HCT116 (cell line): ENCODE results near the gene LARP4. TPM values are rescaled to one million over a fixed set of nuclear protein-coding genes. Genes with fewer than 3 reads are reported as not detected.

Source experiments
- ATAC-seq: fragments of 200-7000 bp; cut with Tn5 transposase; 2 replicates; pipeline ENCODE4 v1.9.1; 2020; ENCODE audit warnings: mild to moderate bottlenecking, moderate library complexity
- BruUV-seq: library from RNA; stranded (reverse); fragments of 400-500 nt; replicated peaks from 2 replicates; lab custom pipeline; 2021; lab: Mats Ljungman, UMichigan
- CTCF ChIA-PET: fragments of 300-600 bp; sonication (Branson Sonifier 250); formaldehyde crosslinking; loops from one replicate; lab custom pipeline; 2021; ENCODE audit warnings: antibody characterized with exemption; lab: Charles Lee
- POLR2A ChIA-PET: fragments of 300-600, 350-600 bp; sonication (Branson Sonifier 250); formaldehyde crosslinking; loops from one replicate; lab custom pipeline; 2021; ENCODE audit warnings: antibody characterized with exemption; lab: Charles Lee
- RAD21 ChIA-PET, 2 experiments: fragments of 300-600 bp; sonication (Branson Sonifier 250); formaldehyde crosslinking; loops; one replicate each; lab custom pipeline; 2023; ENCODE audit warnings: low total read pairs in 2 of 2; ENCODE audit not compliant: uncharacterized antibody in 2 of 2, unreplicated experiment in 2 of 2, low non-redundant PET in 1 of 2; lab: Charles Lee
- DNase-seq: peaks from one replicate; pipeline ENCODE4 v3.0.0-alpha.2; 2010; ENCODE audit warnings: low read depth, low spot score
- H2AFZ ChIP-seq: fragments of 200-600 bp; shearing (Covaris generic), sonication (generic); 2 replicates; pipeline ENCODE4 v1.6.1; 2017; ENCODE audit warnings: low read depth, mixed run types, mixed read lengths, antibody characterized with exemption, low read length; ENCODE audit not compliant: poor library complexity, severe bottlenecking
- H3K27ac ChIP-seq: 2 replicates; pipeline ENCODE4 v1.5.1; 2012; ENCODE audit warnings: low read depth, low read length
- H3K27me3 ChIP-seq: fragments of 200-600 bp; sonication (generic); 2 replicates; pipeline ENCODE4 v1.6.1; 2016; ENCODE audit warnings: mixed run types, low read length, mixed read lengths; ENCODE audit not compliant: insufficient read depth
- H3K36me3 ChIP-seq, 2 experiments: fragments of 200-500 bp in 1 of 2; fragments of 200-600 bp in 1 of 2; sonication (Bioruptor generic) in 1 of 2; sonication (generic) in 1 of 2; 2 replicates each; pipeline versions ENCODE4 v1.5.1 to v1.6.1; 2014 to 2016; ENCODE audit warnings: low read length in 2 of 2, inconsistent platforms in 1 of 2, mixed read lengths in 1 of 2, mixed run types in 1 of 2; ENCODE audit not compliant: insufficient read depth in 2 of 2, control insufficient read depth in 1 of 2
- H3K4me1 ChIP-seq, 2 experiments: fragments of 200-600 bp in 1 of 2; sonication (generic) in 1 of 2; 2 replicates each; pipeline versions ENCODE4 v1.5.1 to v1.6.1; 2012 to 2017; ENCODE audit warnings: low read length in 2 of 2, inconsistent platforms in 1 of 2, mild to moderate bottlenecking in 1 of 2, mixed read lengths in 1 of 2, mixed run types in 1 of 2, moderate library complexity in 1 of 2; ENCODE audit not compliant: insufficient read depth in 2 of 2, control insufficient read depth in 1 of 2
- H3K4me2 ChIP-seq: fragments of 200-600 bp; sonication (generic); 2 replicates; pipeline ENCODE4 v1.6.1; 2017; ENCODE audit warnings: mixed run types, low read length, mixed read lengths
- H3K4me3 ChIP-seq, 2 experiments: fragments of 200-600 bp in 1 of 2; sonication (generic) in 1 of 2; replicated peaks in 1 of 2; 2 replicates each; pipeline ENCODE4 v1.5.1; 2011 to 2016; ENCODE audit warnings: low read length in 2 of 2, control low read depth in 1 of 2, low read depth in 1 of 2, mild to moderate bottlenecking in 1 of 2, mixed read lengths in 1 of 2, mixed run types in 1 of 2
- H3K79me2 ChIP-seq: fragments of 200-600 bp; sonication (generic); 2 replicates; pipeline ENCODE4 v1.6.1; 2017; ENCODE audit warnings: mild to moderate bottlenecking, mixed run types, low read length, moderate library complexity, mixed read lengths; ENCODE audit not compliant: insufficient read depth
- H3K9ac ChIP-seq: fragments of 200-600 bp; sonication (generic); 2 replicates; pipeline ENCODE4 v1.6.1; 2016; ENCODE audit warnings: low read length, mixed read lengths
- H3K9me2 ChIP-seq: fragments of 200-600 bp; sonication (generic), shearing (Covaris generic); 2 replicates; pipeline ENCODE4 v1.6.1; 2017; ENCODE audit warnings: mixed run types, mild to moderate bottlenecking, moderate library complexity; ENCODE audit not compliant: insufficient read depth
- H3K9me3 ChIP-seq, 2 experiments: fragments of 200-500 bp in 1 of 2; fragments of 200-600 bp in 1 of 2; sonication (Bioruptor generic) in 1 of 2; sonication (generic) in 1 of 2; 2 replicates each; pipeline ENCODE4 v1.6.1; 2014 to 2017; ENCODE audit warnings: low read length in 2 of 2, mixed read lengths in 2 of 2, inconsistent platforms in 1 of 2, low read depth in 1 of 2, mild to moderate bottlenecking in 1 of 2, mixed run types in 1 of 2, moderate library complexity in 1 of 2; ENCODE audit not compliant: control insufficient read depth in 1 of 2, insufficient read depth in 1 of 2
- H4K20me1 ChIP-seq: fragments of 200-600 bp; sonication (generic), shearing (Covaris generic); 2 replicates; pipeline ENCODE4 v1.6.1; 2017; ENCODE audit warnings: mixed run types, mild to moderate bottlenecking, moderate library complexity; ENCODE audit not compliant: insufficient read depth
- CBX3 ChIP-seq: IDR thresholded peaks from 2 replicates; pipeline ENCODE4 v1.6.1; 2012; ENCODE audit warnings: low read depth
- CEBPB ChIP-seq: IDR thresholded peaks from 2 replicates; pipeline ENCODE4 v1.6.1; 2012; ENCODE audit warnings: low read depth
- EZH2 ChIP-seq: fragments of 200-600 bp; sonication (generic); IDR thresholded peaks from 2 replicates; pipeline ENCODE4 v1.6.1; 2017; ENCODE audit warnings: antibody characterized with exemption, mixed run types
- MAX ChIP-seq: IDR thresholded peaks from 2 replicates; pipeline ENCODE4 v1.6.1; 2012
- POLR2A ChIP-seq: IDR thresholded peaks from 2 replicates; pipeline ENCODE4 v1.7.0; 2011; ENCODE audit warnings: borderline replicate concordance; ENCODE audit not compliant: insufficient read depth, insufficient read length; ENCODE audit errors: extremely low read depth
- POLR2AphosphoS5 ChIP-seq: IDR thresholded peaks from 2 replicates; pipeline ENCODE4 v1.6.1; 2011; ENCODE audit warnings: mild to moderate bottlenecking, low read depth, low read length, moderate library complexity
- REST ChIP-seq: IDR thresholded peaks from 2 replicates; pipeline ENCODE4 v1.6.1; 2012; ENCODE audit warnings: low read depth
- SIN3A ChIP-seq: IDR thresholded peaks from 2 replicates; pipeline ENCODE4 v1.6.1; 2012; ENCODE audit warnings: low read depth
- SP1 ChIP-seq: IDR thresholded peaks from 2 replicates; pipeline ENCODE4 v1.6.1; 2012; ENCODE audit warnings: low read depth
- TCF7L2 ChIP-seq: IDR thresholded peaks from 2 replicates; pipeline ENCODE4 v1.7.0; 2011; ENCODE audit warnings: borderline replicate concordance, inconsistent platforms; ENCODE audit not compliant: insufficient read depth, insufficient read length; ENCODE audit errors: extremely low read depth
- YY1 ChIP-seq: IDR thresholded peaks from 2 replicates; pipeline ENCODE4 v1.6.1; 2011; ENCODE audit warnings: low read length, low read depth, moderate library complexity, mild to moderate bottlenecking; ENCODE audit not compliant: insufficient replicate concordance; ENCODE audit errors: extremely low read depth
- ZBTB33 ChIP-seq: IDR thresholded peaks from 2 replicates; pipeline ENCODE4 v1.6.1; 2011; ENCODE audit warnings: mild to moderate bottlenecking, low read length, moderate library complexity; ENCODE audit not compliant: insufficient replicate concordance; ENCODE audit errors: extremely low read depth
- ZFX ChIP-seq: fragments of 450-650 bp; IDR thresholded peaks from 2 replicates; pipeline ENCODE4 v1.6.1; 2017
- ZNF274 ChIP-seq: fragments of 200-500 bp; sonication (Bioruptor generic); IDR thresholded peaks from 2 replicates; pipeline ENCODE4 v1.6.1; 2014; ENCODE audit warnings: mild to moderate bottlenecking, low read depth, low read length, inconsistent platforms
- intact Hi-C: fragments of 100-400 bp; cut with micrococcal nuclease; formaldehyde crosslinking; loops from 2 replicates; pipeline ENCODE4 v1.10.0; 2022
- total RNA-seq: library from RNA; stranded (reverse); gene quantifications from one replicate; pipeline ENCODE4 v1.2.1, GENCODE V29; 2021; ENCODE audit not compliant: unreplicated experiment

Gene LARP4
- total RNA-seq, 1 experiment from 2014 or later, result 76.3 TPM

GRCh38 chr12:50403001-50403440, 2.3 kb downstream of the LARP4 start (continued):
- TF ChIP-seq REST, result no peak
- no peak for TF ChIP-seq POLR2AphosphoS5
- no peak for TF ChIP-seq YY1
- no peak for TF ChIP-seq TCF7L2
- TF ChIP-seq CEBPB, result no peak
- TF ChIP-seq ZNF274, result no peak
- TF ChIP-seq, all 23 proteins: peak for 0

GRCh38 chr12:50404307-50404706, 3.6 kb downstream of the LARP4 start:
- intact Hi-C loops, result loop anchor here (10.0 kb wide), 1 partner anchor 320 kb away; the partner anchor contains the start of gene SMARCD1
- H3K9me3 ChIP-seq, result no peaks in the 10 kb centered on the region
- ATAC-seq, result no peak
- DNase-seq, result no peak
- H3K36me3 ChIP-seq, result peaks cover 0 to 5% of the 10 kb centered on the region in 2 experiments; a peak in 1 of 4 replicates
- ChIA-PET RAD21 (no interaction called here), CTCF (no interaction called here), POLR2A (no interaction called here)
- no peak overlapping the region for H2AFZ ChIP-seq
- peaks cover 8% of the 10 kb centered on the region; the same call in 1 of the 2 replicates for H4K20me1 ChIP-seq
- H3K79me2 ChIP-seq, result peaks cover 86% of the 10 kb centered on the region
- BruUV-seq, result no TSS peak
- no peaks in the 10 kb centered on the region for H3K27me3 ChIP-seq
- TF ChIP-seq ZFX (no peak), ZBTB33 (no peak), POLR2A (no peak), CBX3 (no peak), POLR2AphosphoS5 (no peak), SP1 (no peak), MAX (no peak), SIN3A (no peak), EZH2 (no peak)
- H3K4me3 ChIP-seq, result no peak overlapping the region
- H3K4me2 ChIP-seq, result no peak overlapping the region
- peaks cover 14 to 42% of the 10 kb centered on the region in 2 experiments for H3K4me1 ChIP-seq
- H3K9me2 ChIP-seq, result no peaks in the 10 kb centered on the region
- no peak overlapping the region for H3K9ac ChIP-seq
- H3K27ac ChIP-seq, result no peak overlapping the region
